T1000 (cell line): ENCODE measurements around the gene GTPBP8.

Experiments used
- DNase-seq: peaks from one replicate; lab custom pipeline; 2025; ENCODE audit warnings: mixed read lengths; lab: John Stamatoyannopoulos, UW

Gene GTPBP8

GRCh38 chr3:112990672-112991602 is at the start of gene GTPBP8:
TSS of gene GTPBP8 (plus strand) at chr3:112990984. CDS start at chr3:112991000, 16 bp downstream.
- peak; percentile 57 for DNase-seq

- DNase-seq: no peak
Measured at GRCh38 chr3:112948346-112948838, 42.4 kb upstream of the GTPBP8 start.

GRCh38 chr3:112956351-112956750 is 34.4 kb upstream of the GTPBP8 start:
- no peak for DNase-seq

- DNase-seq: no peak
Measured at GRCh38 chr3:112958811-112959560, 31.8 kb upstream of the GTPBP8 start.

DNA sequence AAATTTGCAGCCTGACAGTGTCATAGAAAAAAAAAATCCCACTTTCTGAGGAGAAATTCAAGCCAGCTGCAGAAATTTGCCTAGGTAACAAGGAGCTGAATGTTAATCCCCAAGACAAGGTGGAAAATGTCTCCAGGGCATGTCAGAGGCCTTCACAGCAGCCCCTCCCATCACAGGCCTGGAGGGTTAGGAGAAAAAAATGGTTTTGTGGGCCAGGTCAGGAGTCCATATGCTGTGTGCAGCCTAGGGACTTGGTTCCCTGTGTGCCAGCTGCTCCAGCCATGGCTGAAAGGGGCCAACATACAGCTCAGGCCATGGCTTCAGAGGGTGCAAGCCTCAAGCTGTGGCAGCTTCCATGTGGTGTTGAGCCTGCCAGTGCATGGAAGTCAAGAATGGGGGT is 27.1 kb upstream of the GTPBP8 start:
- DNase-seq: no peak

DNA sequence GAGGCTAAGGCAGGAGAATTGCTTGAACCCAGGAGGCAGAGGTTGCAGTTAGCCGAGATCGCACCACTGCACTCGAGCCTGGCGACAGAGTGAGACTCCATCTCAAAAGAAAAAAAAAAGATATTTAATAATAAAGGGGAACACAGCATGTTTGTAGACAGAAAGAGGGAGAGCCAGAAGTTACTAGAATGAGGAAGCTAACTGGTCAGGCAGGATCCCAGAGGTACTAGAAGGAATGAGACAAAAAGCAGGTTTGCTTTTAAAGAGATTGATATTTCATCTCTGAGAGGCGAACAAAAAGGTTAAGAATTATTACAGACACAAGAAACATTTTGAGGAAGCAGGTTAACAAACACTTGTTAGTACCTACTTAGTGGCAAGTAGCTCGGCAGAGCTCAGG is 25.1 kb upstream of the GTPBP8 start:
- no peak for DNase-seq

DNA sequence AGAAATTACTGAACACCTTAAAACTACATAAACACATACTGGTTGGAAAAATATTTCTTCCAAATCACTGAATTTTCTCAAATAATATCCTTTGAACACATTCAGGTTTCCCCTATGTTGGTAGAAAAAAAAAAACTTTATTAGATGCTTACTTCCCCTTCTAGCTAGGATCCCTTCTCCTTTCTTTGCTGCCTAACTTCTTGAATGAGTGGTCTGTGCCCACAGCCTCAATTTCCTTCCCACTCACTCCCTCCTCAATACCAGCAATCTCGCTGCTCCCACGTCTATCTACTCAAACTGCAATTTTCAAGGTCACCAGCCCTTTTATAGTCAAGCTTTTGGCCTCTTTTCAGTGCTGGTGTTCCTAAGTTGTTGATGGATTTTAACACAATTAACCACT is 24.2 kb upstream of the GTPBP8 start:
- no peak for DNase-seq

GRCh38 chr3:112967425-112967824 is 23.4 kb upstream of the GTPBP8 start:
- no peak for DNase-seq

GRCh38 chr3:112967828-112968227 is 23.0 kb upstream of the GTPBP8 start:
- no peak for DNase-seq

DNA sequence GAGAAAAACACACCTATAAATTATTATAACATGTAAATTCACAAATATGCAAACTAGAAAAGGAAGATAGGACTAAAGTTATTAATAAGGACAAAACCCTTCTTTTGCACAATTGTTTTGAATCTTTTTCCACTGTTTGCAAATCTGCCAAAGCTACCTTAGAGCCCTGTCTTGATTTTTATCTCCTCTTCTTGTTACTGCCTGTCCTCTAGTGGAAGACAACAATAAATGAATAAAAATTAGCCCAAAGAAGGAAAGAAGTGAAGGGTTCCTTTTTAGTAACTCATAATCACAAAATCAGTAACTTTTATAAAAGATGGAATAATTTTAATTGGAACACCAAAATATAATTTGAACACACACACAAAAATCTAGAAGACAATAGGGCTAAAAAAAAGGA is 18.6 kb upstream of the GTPBP8 start:
- no peak for DNase-seq

GRCh38 chr3:112973325-112974177 is 17.2 kb upstream of the GTPBP8 start:
- no peak for DNase-seq

GRCh38 chr3:112974178-112974517 is 16.6 kb upstream of the GTPBP8 start:
- no peak for DNase-seq

DNA sequence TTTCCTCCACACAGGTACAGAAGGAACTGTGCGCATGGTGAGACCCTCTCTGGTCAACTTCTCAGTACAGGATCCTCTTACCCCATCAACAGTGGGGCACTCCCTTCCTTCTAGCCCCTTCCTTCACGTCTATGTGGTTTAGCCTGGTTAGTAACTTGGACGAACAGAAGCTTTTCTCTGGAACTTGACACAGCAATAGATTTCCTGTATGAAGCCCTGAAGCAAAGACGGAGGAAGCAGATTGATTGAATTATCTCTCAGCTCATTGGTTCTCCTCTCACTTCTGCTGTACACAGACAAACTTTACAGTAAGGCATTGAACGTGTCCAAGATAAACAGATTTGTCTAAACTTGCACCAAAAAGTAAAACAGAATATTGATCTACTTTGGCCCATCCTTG is 15.9 kb upstream of the GTPBP8 start, which contains the start of gene CD200R1:
Gene CD200R1 (minus strand): TSS at position 210 of the 400 bp plus-strand sequence. CDS start 246 bp downstream, outside the sequence.
- DNase-seq: no peak

DNA sequence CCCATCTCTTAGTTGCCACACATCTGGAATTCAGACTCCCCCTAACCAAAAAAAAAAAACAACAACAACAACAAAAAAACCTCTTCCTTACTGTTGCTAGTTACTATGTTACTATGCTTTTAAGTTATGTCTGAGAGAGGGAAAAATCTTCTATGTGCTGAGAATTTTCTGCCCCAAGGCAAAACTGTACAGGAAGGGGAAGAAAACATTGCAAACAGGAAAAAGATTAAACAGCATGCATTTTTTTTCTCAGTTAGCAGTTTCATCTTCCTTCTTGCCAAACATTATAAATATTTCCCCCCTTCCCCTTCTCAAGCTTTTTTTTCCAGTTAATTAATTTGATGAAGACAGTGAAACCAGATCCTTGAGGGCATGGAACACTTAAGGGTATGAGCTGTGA is 14.8 kb upstream of the GTPBP8 start:
- DNase-seq: no peak

DNA sequence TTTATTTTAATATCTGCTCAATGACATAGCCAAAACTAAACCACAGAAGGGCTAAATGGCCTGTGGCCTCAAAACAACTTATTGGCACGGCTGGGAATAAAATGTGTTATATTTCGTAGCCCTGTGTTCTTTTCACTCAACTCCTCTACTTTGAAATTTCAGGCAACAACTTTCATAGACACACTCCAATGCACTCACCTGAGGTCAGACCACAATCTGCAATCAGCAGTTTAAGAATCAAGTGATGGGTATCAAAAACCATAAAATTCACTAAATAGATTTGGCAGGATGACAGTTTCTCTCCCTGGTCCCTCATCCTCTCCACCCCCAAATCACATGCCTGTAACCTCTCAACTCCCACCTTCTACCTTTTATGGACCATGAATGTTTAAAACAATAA is 13.8 kb upstream of the GTPBP8 start:
- DNase-seq: no peak

DNA sequence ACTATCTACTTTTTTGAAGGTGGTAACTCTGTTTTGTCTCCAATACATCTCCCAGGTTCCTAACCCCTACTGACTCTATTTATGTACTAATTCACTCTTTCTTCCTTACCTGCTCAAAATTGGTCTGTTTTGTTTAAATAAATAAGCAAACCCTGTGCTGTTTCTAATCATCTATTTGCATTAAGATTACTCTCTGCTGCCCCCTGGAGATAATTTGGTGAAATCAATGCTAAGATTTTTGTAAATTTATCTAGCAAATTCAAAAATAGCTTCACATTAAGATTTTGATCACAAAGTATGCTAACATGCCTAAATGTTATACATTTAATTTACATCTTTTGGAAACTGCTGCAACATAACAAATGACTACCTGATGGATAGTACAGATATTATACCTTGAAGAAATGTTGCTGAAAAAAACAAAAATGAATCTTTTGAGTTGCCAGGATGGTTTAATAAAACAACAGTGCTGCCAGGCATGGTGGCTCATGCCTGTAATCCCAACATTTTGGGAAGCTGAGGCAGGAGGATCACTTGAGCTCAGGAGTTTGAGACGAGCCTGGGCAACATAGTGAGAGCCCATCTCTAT is 11.4 kb upstream of the GTPBP8 start:
- DNase-seq: no peak

DNA sequence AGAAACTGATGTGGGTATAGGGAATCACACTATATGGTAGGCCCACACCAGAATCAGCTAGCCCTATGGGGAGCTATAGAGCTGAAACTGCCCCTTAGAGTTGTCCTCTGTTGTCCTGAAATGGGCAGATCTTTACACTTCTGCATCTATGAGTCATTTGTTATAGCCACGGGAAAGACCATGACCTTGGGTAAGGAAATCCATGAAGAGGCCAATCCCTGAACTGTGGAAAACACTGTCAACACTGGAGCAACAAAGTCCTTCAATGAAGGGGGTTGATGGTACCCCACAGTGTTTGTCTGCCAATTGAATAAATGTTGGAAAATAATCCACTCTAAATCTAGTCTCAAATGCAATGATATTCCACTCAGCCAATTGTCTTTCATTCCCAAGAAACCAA is 10.7 kb upstream of the GTPBP8 start:
- DNase-seq: no peak

DNA sequence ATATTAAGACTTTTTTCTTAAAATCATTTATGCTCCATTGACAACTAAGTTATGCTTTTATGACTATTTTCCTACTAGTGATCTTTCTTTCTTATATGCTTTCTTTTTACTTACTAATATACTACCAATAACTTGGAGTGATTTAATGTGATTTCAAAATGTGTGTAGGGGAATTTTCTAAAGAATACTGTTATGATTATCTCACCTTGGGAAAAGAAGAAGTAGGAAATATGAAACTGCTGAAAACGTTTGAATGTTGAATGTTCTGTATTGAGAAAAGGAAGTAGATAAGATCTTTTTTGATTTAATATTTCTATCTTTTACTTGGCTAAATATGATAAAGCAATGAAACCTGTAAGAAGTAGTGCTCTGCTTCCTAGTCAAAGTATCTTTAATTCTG is 8.1 kb upstream of the GTPBP8 start:
- DNase-seq: no peak

- no peak for DNase-seq
Measured at GRCh38 chr3:112984485-112984884, 6.3 kb upstream of the GTPBP8 start.

GRCh38 chr3:112987710-112988334 is 3.0 kb upstream of the GTPBP8 start:
- DNase-seq: no peak

- no peak for DNase-seq
Measured at GRCh38 chr3:112995800-112996199, 5.0 kb downstream of the GTPBP8 start.
